ENCODE measurements around the gene ZNF598.

Gene ZNF598

GRCh38 chr16:2053897-2054296, 44.3 kb upstream of the ZNF598 start:
- no peak for TF ChIP-seq CTCF (IDR thresholded peaks at IDR 0.05)

GRCh38 chr16:2053211-2053610, 43.6 kb upstream of the ZNF598 start:
- no peak for TF ChIP-seq CTCF (IDR thresholded peaks at IDR 0.05)

GRCh38 chr16:2048116-2048543, 38.5 kb upstream of the ZNF598 start:
- TF ChIP-seq CTCF (IDR thresholded peaks at IDR 0.05) = no peak

- no peak; the same call in 1 of the 2 replicates for TF ChIP-seq CTCF (IDR thresholded peaks at IDR 0.05)
These were observed 37.9 kb upstream of the ZNF598 start, which contains the start of the genes NTHL1 and TSC2 for GRCh38 chr16:2047330-2048115. Gene NTHL1 (minus strand): TSS chr16:2047834. CDS start chr16:2047823, 11 bp downstream. Gene TSC2 (plus strand): TSS chr16:2047985. CDS start chr16:2048616, 631 bp downstream.

GRCh38 chr16:2046893-2047329, 37.3 kb upstream of the ZNF598 start:
- no peak for TF ChIP-seq CTCF (IDR thresholded peaks at IDR 0.05)

GRCh38 chr16:2045965-2046892, 36.6 kb upstream of the ZNF598 start:
- no peak for TF ChIP-seq CTCF (IDR thresholded peaks at IDR 0.05)

- no peak for TF ChIP-seq CTCF (IDR thresholded peaks at IDR 0.05)
These were observed 34.9 kb upstream of the ZNF598 start for GRCh38 chr16:2044541-2044940.
